Measurements from ENCODE around the gene UHMK1.
A peak's percentile ranks its signal among the peaks of the same experiment; 100 is the strongest.

UHMK1 gene

DNA sequence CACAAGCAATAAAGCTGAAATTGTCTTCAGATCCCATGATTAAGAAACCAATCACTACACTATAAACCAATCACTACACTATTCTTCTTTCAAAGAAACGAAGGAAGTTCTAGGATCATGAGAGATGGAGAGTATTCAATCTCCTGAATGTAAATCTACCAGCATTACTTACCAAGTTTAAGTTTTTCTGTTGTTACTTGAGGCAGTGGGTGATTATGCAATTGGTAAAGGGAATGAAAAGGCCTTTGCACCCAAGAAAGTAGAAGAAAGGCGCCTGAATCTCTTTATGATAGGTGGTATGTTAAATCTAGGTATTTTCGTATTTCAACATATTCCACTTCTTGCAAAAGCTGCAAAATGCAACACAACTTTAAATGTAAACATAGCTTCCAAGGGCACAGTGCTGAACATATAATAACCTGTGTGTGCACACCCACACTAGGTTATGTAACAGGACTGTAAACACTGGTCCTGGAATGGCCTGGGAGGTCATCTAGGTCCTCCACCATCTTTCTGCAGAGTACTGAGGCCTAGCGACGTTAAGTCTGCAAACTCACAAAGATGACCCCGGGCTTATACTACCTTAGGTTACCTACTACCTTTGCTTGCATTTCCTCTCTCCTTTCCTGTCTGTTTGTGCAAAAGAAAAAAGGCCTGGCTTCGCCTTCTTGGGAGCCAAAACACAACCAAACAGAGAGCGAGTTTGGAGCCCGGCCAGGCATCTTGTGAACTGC is 62.9 kb downstream of the UHMK1 start:
- TF ChIP-seq, protein P1, sequence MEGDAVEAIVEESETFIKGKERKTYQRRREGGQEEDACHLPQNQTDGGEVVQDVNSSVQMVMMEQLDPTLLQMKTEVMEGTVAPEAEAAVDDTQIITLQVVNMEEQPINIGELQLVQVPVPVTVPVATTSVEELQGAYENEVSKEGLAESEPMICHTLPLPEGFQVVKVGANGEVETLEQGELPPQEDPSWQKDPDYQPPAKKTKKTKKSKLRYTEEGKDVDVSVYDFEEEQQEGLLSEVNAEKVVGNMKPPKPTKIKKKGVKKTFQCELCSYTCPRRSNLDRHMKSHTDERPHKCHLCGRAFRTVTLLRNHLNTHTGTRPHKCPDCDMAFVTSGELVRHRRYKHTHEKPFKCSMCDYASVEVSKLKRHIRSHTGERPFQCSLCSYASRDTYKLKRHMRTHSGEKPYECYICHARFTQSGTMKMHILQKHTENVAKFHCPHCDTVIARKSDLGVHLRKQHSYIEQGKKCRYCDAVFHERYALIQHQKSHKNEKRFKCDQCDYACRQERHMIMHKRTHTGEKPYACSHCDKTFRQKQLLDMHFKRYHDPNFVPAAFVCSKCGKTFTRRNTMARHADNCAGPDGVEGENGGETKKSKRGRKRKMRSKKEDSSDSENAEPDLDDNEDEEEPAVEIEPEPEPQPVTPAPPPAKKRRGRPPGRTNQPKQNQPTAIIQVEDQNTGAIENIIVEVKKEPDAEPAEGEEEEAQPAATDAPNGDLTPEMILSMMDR (IDR thresholded peaks at IDR 0.05), result no peak
- no peak for DNase-seq (ENCODE audit: low spot score)

DNA sequence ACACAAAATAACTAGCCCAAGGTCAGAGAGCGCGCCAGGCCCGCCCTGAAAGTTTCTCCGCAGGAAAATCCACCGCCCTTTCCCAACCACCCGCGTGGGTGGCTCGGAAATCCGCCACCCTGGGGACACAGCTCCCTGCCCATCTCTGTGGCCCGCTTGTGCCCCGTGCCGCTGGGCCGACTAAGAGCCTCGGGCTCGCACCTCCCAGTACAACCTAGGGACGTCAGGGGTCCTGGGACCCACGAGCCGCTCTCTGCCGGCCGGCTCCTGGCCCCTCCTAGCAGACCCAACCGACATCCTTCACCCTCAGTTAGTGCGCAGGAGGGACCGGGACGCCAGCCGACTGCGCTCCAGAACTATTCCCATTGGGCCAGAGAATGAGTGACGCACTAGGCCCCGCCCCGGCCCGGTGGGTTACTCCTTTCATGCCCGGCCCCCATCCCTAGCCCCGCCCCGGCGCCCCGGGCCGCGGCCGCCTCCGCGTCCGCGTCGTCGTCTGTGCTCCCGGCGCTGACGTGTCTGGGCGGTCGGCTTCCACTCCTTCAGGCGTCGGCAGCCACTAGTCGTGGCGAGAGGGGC is 63.5 kb downstream of the UHMK1 start:
- TF ChIP-seq, protein P1 (IDR thresholded peaks at IDR 0.05), result no peak
- Histone ChIP-seq H3K27ac (peak overlapping the region; percentile 97 to 98), H3K4me3 (peak overlapping the region; percentile 100)
- peak; percentile 99 for DNase-seq (ENCODE audit: low spot score)

More for the DNA sequence above, 62.9 kb downstream of the UHMK1 start:
- Histone ChIP-seq H3K4me3 (peak overlapping the region; percentile 100), H3K27ac (peak overlapping the region; percentile 97 to 98)

DNA sequence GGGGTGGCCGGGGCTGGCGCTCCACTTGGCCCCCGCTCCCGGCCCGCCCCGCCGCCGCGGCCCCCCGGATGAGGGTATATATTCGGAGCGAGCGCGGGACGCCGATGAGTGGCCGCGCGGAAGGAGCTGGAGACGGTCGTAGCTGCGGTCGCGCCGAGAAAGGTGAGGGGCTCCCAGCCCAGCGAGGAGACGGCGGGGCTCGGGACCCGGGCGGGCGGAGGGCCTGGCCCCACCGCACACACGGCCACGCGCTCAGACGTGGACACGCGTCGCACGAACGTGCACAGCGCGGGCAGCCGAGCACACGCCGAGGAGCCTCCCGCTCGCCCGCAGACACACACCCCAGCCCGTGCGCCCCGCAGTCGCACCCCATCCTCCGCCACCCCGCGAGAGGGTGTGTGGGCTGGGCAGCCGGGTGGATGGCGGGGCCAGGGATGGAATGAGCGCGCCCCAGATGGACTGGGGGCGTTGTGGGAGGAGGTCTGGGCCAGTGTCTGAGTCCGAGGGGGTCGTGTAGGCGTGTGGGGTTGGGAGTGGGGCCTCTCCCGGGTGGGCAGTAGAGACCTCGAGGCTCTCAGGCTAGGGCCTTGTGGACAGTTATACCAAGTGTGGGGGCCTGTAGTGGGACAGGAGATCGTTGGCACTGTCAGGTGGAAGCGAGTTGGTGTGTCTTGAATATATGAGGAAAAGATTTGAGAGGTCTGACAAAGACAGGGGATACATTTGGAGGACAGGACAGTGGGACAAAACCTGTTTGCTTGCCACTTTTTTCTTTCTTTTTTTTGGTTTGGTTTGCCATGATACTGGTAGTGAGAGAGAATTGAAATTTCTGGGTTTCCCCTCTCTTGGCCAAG is 64.2 kb downstream of the UHMK1 start, which contains the start of gene UAP1:
UAP1 (plus strand) TSS at position 107 of the 854 bp plus-strand sequence. CDS start 4,347 bp downstream, outside the sequence.
- H3K4me3 ChIP-seq, result peak within 1 kb of the TSS; percentile 100
- H3K27ac ChIP-seq, result peak within 1 kb of the TSS; percentile 97 to 98
- TF ChIP-seq, protein P1 (IDR thresholded peaks at IDR 0.05), result no peak
- DNase-seq (ENCODE audit: low spot score), result peak; percentile 82

DNA sequence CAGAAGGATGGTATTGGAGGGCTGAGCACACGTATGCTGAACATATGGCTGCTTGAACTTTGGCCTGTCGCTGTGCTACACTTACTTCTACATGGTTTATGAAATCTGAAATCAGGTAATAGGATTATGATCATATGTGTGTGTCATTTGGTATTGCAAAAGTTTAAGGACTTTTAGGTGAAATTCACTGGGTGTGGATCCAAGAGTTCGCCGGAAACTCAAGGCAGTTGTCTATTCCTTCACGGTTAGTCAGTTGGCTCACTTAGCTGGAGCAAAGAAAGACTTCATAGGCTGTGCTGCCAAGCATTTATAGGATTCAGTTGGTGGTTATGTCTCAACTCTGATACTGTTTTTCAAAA is 64.8 kb downstream of the UHMK1 start:
- DNase-seq (ENCODE audit: low spot score), result no peak
- TF ChIP-seq, protein P1 (IDR thresholded peaks at IDR 0.05), result no peak
- peak overlapping the region; percentile 100 for H3K4me3 ChIP-seq
- peak overlapping the region; percentile 97 to 98 for H3K27ac ChIP-seq

DNA sequence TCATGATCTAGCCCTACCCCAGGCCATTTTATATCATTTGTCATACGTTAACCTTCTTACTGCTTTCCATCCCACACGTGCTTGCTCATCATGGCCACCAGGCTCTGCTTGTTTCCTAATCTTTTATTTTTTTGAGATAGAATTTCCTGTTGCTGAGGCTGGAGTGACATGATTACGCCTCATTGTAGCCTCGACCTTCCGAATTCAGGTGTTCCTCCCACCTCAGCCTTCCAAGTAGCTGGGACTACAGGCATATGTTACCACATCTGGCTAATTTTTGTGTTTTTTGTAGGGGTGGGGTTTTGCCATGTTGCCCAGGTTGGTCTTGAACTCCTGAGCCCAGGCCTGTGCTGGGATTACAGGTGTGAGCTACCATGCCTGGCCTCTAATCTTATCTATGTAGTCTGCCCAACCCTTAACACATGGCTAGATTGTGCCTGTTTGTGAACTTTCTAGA is 67.2 kb downstream of the UHMK1 start:
- H3K27ac ChIP-seq, result no peak overlapping the region
- H3K4me3 ChIP-seq, result peak overlapping the region; percentile 100
- DNase-seq (ENCODE audit: low spot score), result no peak
- TF ChIP-seq, protein P1 (IDR thresholded peaks at IDR 0.05), result no peak

DNA sequence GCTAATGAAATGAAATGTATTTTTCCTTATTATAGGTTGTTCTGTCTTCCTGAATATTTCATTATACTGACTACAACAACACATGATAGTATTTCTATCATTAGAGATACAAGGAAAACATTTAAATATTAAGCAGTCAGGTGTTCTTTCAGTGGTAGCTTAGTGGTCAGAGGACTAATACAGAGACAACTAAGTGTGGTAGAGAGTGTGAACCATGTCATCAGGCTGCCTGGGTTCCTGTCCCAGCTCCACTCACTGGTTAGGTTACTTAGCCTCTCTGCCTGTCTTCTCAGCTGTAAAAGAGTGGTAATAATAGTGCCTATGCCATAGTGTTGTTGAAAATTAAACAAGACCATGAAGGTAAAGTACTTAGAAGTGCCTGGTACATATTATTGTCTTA is 67.8 kb downstream of the UHMK1 start:
- H3K4me3 ChIP-seq, result peak overlapping the region; percentile 100
- TF ChIP-seq, protein P1 (IDR thresholded peaks at IDR 0.05), result no peak
- no peak overlapping the region for H3K27ac ChIP-seq
- no peak for DNase-seq (ENCODE audit: low spot score)
